Smooth muscle cell (in vitro differentiated cells): ENCODE measurements around the gene PAFAH1B2. TPM values are rescaled to one million over a fixed set of nuclear protein-coding genes. Genes with fewer than 3 reads are reported as not detected.

Experiments used
- DNase-seq: peaks from one replicate; lab custom pipeline; 2025; ENCODE audit not compliant: unreplicated experiment; lab: John Stamatoyannopoulos, UW
- H2AFZ ChIP-seq: fragments of 200-600 bp; sonication (generic); 2 replicates; pipeline ENCODE4 v1.6.0; 2016; ENCODE audit warnings: antibody characterized with exemption, low read depth, mild to moderate bottlenecking
- H3F3A ChIP-seq: fragments of 200-600 bp; sonication (generic); 2 replicates; pipeline ENCODE4 v1.6.0; 2017; ENCODE audit warnings: antibody characterized with exemption, low read depth
- H3K27ac ChIP-seq: fragments of 200-600 bp; sonication (generic); 2 replicates; pipeline ENCODE4 v1.5.1; 2016; ENCODE audit warnings: low read depth, mild to moderate bottlenecking
- H3K27me3 ChIP-seq: fragments of 200-600 bp; sonication (generic); 2 replicates; pipeline ENCODE4 v1.6.1; 2016; ENCODE audit warnings: low read depth, mild to moderate bottlenecking
- H3K36me3 ChIP-seq: fragments of 200-600 bp; sonication (generic); 2 replicates; pipeline ENCODE4 v1.5.1; 2016; ENCODE audit warnings: low read depth
- H3K4me1 ChIP-seq: fragments of 200-600 bp; sonication (generic); 2 replicates; pipeline ENCODE4 v1.5.1; 2016; ENCODE audit warnings: low read depth
- H3K4me2 ChIP-seq: fragments of 200-600 bp; sonication (generic); 2 replicates; pipeline ENCODE4 v1.6.0; 2016; ENCODE audit warnings: mild to moderate bottlenecking
- H3K4me3 ChIP-seq: fragments of 200-600 bp; sonication (generic); 2 replicates; pipeline ENCODE4 v1.5.1; 2016; ENCODE audit warnings: mild to moderate bottlenecking
- H3K79me2 ChIP-seq: fragments of 200-600 bp; sonication (generic); 2 replicates; pipeline ENCODE4 v1.6.0; 2016; ENCODE audit warnings: low read depth, mild to moderate bottlenecking
- H3K9ac ChIP-seq: fragments of 200-600 bp; sonication (generic); 2 replicates; pipeline ENCODE4 v1.6.0; 2016; ENCODE audit warnings: low read depth
- H3K9me3 ChIP-seq: fragments of 200-600 bp; sonication (generic); replicated peaks from 2 replicates; pipeline ENCODE4 v1.5.1; 2016; ENCODE audit warnings: low read depth
- H4K20me1 ChIP-seq: fragments of 200-600 bp; sonication (generic); 2 replicates; pipeline ENCODE4 v1.6.0; 2016; ENCODE audit warnings: low read depth
- CTCF ChIP-seq: fragments of 200-600 bp; sonication (generic); IDR thresholded peaks from 2 replicates; pipeline ENCODE4 v1.5.1; 2017; ENCODE audit warnings: borderline replicate concordance, mild to moderate bottlenecking, antibody characterized with exemption; ENCODE audit not compliant: insufficient read depth, poor library complexity, severe bottlenecking
- WGBS: methylation state at CpG from one replicate; pipeline ENCODE4 v1.1.7; 2016; ENCODE audit warnings: low lambda C conversion rate; 5-methylcytosine and 5-hydroxymethylcytosine counted together
- polyA plus RNA-seq: library from polyadenylated mRNA; unstranded; fragments of >200 nt; fragmentation: Nextera tagmentation; extraction: Ambion mirVana; gene quantifications from 2 replicates; pipeline ENCODE4 v1.2.1, GENCODE V29; 2016
- total RNA-seq: library from RNA; depleted of rRNA; stranded (reverse); fragments of >200 nt; gene quantifications from 2 replicates; pipeline ENCODE4 v1.2.3, GENCODE V29; 2014

Gene PAFAH1B2
- total and polyA plus RNA-seq, 2 experiments from 2014 or later: 30.7 to 146 TPM

DNA sequence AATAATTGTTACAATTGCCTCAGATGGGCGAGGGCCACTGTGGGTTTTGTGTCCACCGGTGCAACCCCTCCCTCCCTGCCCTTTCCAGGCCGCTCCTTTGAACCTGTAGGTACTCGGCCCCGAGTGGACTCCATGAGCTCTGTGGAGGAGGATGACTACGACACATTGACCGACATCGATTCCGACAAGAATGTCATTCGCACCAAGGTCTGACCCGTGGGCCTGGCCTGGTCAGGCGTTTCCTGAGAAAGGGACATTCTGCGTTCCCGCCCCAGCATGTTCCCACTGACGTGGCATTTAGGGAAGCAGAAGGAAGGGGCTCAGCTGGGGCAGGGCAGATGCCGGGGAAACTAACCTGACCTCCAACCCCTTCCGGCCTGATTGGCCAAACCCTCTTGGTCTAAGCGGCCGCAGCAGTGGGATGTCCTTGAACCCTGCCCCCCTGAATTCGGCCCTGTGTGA, 44.6 kb downstream of the PAFAH1B2 start:
- Histone ChIP-seq H3K9me3 (no peaks in the 10 kb centered on the region), H3K4me3 (no peak overlapping the region), H3K79me2 (no peaks in the 10 kb centered on the region), H2AFZ (no peak overlapping the region), H3K9ac (no peak overlapping the region), H3K4me1 (no peaks in the 10 kb centered on the region), H3K27ac (no peak overlapping the region), H4K20me1 (no peaks in the 10 kb centered on the region), H3K4me2 (no peak overlapping the region), H3F3A (no peaks in the 10 kb centered on the region), H3K27me3 (no peaks in the 10 kb centered on the region), H3K36me3 (no peaks in the 10 kb centered on the region)
- no peak for DNase-seq
- WGBS: 93% methylated on average over 20 of the region's 20 CpGs
- no peak for TF ChIP-seq CTCF

- no peak overlapping the region for H3K9ac ChIP-seq
Measured at GRCh38 chr11:117189191-117189940, 45.3 kb downstream of the PAFAH1B2 start.

DNA sequence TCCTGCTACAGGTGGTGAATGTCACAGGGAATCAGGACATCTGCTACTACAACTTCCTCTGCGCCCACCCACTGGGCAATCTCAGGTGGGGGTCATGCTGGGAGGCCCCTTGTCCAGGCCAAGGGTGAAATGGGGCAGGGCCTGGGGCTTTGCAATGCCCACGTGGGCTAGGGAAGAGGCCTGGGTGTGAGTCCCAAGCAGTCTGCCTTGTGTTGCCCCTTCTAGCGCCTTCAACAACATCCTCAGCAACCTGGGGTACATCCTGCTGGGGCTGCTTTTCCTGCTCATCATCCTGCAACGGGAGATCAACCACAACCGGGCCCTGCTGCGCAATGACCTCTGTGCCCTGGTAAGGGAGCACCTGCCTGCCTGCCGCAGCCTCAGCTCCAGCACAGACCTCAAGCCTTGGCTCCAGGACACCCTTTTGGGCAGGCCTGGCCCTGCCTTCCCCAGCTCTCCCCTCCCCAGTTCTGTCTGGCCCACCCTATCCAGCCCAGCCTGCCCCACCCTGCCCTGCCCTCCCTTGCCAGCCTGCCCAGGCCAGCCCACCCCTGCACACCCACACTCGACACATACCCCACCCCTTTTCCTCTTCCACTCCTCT, 46.0 kb downstream of the PAFAH1B2 start:
- H3K4me1 ChIP-seq: no peaks in the 10 kb centered on the region
- DNase-seq: no peak
- no peak overlapping the region for H3K27ac ChIP-seq
- H4K20me1 ChIP-seq: no peaks in the 10 kb centered on the region
- H3F3A ChIP-seq: no peaks in the 10 kb centered on the region
- no peak for TF ChIP-seq CTCF
- WGBS: 96% methylated on average over 7 of the region's 8 CpGs
- no peak overlapping the region for H2AFZ ChIP-seq
- H3K4me2 ChIP-seq: no peak overlapping the region
- H3K9me3 ChIP-seq: no peaks in the 10 kb centered on the region
- H3K36me3 ChIP-seq: no peaks in the 10 kb centered on the region
- no peaks in the 10 kb centered on the region for H3K79me2 ChIP-seq
- H3K9ac ChIP-seq: no peak overlapping the region
- no peak overlapping the region for H3K4me3 ChIP-seq
- H3K27me3 ChIP-seq: no peaks in the 10 kb centered on the region

More at GRCh38 chr11:117189191-117189940, 45.3 kb downstream of the PAFAH1B2 start:
- no peaks in the 10 kb centered on the region for H3K79me2 ChIP-seq
- no peak overlapping the region for H3K27ac ChIP-seq
- no peak for DNase-seq
- H3K4me2 ChIP-seq: no peak overlapping the region
- TF ChIP-seq CTCF: no peak
- H4K20me1 ChIP-seq: no peaks in the 10 kb centered on the region
- H3F3A ChIP-seq: no peaks in the 10 kb centered on the region
- H3K36me3 ChIP-seq: no peaks in the 10 kb centered on the region
- no peaks in the 10 kb centered on the region for H3K4me1 ChIP-seq
- 98% methylated on average over 22 of the region's 22 CpGs for WGBS
- H3K4me3 ChIP-seq: no peak overlapping the region
- no peaks in the 10 kb centered on the region for H3K27me3 ChIP-seq
- no peak overlapping the region for H2AFZ ChIP-seq
- no peaks in the 10 kb centered on the region for H3K9me3 ChIP-seq
